Stimulated activated CD8-positive, alpha-beta memory T cell treated with anti-CD3 and anti-CD28 coated beads, Interleukin-7, amount 100 ng/mL, for 48 hours (primary cell): ENCODE results near the gene PMF1.
"Not testable (repeated sequence)": the region's sequence is repeated elsewhere in the genome, so short reads cannot be mapped to it uniquely, and the experiment has no call there.

Experiments used
- DNase-seq, 2 donors: peaks; one replicate each; pipeline ENCODE4 v3.0.0-alpha.2; 2020; ENCODE audit warnings: low read depth in 1 of 2; ENCODE audit errors: extremely low read depth in 1 of 2

The PMF1 gene

GRCh38 chr1:156195853-156196252 lies 17.0 kb upstream of the PMF1 start:
- DNase-seq = no peak

- DNase-seq = no peak
Observed at GRCh38 chr1:156196445-156196844, 16.4 kb upstream of the PMF1 start.

- DNase-seq = no peak
Observed at GRCh38 chr1:156198831-156199349, 13.9 kb upstream of the PMF1 start.

GRCh38 chr1:156200044-156200443 lies 12.8 kb upstream of the PMF1 start:
- no peak for DNase-seq

- no peak for DNase-seq
Observed at GRCh38 chr1:156203331-156203730, 9.5 kb upstream of the PMF1 start.

GRCh38 chr1:156204686-156205085 lies 8.1 kb upstream of the PMF1 start:
- DNase-seq = no peak

GRCh38 chr1:156211243-156211642 lies 1.6 kb upstream of the PMF1 start:
- no peak for DNase-seq

- DNase-seq = no peak
Observed at GRCh38 chr1:156212130-156212529, 677 bp upstream of the PMF1 start.

- DNase-seq = no peak
Observed at GRCh38 chr1:156213644-156213966, 798 bp downstream of the PMF1 start.

- DNase-seq = no peak
Observed at GRCh38 chr1:156214024-156214748, 1.4 kb downstream of the PMF1 start.

GRCh38 chr1:156216361-156217086 lies 3.7 kb downstream of the PMF1 start:
- DNase-seq = not testable (repeated sequence)

- no peak for DNase-seq
Observed at GRCh38 chr1:156217871-156218270, 5.1 kb downstream of the PMF1 start.

GRCh38 chr1:156220226-156220625 lies 7.4 kb downstream of the PMF1 start:
- DNase-seq = no peak

GRCh38 chr1:156221986-156222692 lies 9.3 kb downstream of the PMF1 start:
- no peak for DNase-seq

GRCh38 chr1:156225677-156226014 lies 12.8 kb downstream of the PMF1 start:
- no peak for DNase-seq

- no peak for DNase-seq
Observed at GRCh38 chr1:156226116-156226538, 13.3 kb downstream of the PMF1 start.

GRCh38 chr1:156226782-156227181 lies 14.0 kb downstream of the PMF1 start:
- no peak for DNase-seq

- no peak for DNase-seq
Observed at GRCh38 chr1:156228501-156228900, 15.7 kb downstream of the PMF1 start.

- DNase-seq = no peak
Observed at GRCh38 chr1:156229809-156230472, 17.1 kb downstream of the PMF1 start.

GRCh38 chr1:156230473-156230837 lies 17.6 kb downstream of the PMF1 start:
- no peak for DNase-seq

GRCh38 chr1:156232201-156232894 lies 19.5 kb downstream of the PMF1 start:
- DNase-seq = no peak
